Astrocyte (in vitro differentiated cells and primary cell): ENCODE results near the gene PLCL2. TPM values are rescaled to one million over a fixed set of nuclear protein-coding genes. Genes with fewer than 3 reads are reported as not detected.

Source experiments
- DNase-seq: peaks from one replicate; pipeline ENCODE4 v3.0.0-alpha.2; 2010; ENCODE audit warnings: low read depth
- FAIRE-seq: peaks from 2 replicates; lab custom pipeline; 2011; peaks lifted over from hg19 to GRCh38; lab: Jason Lieb, UNC
- H2AFZ ChIP-seq: 2 replicates; pipeline ENCODE4 v1.6.0; 2012; ENCODE audit warnings: low read depth, low read length, inconsistent platforms
- H3K27ac ChIP-seq: 2 replicates; pipeline ENCODE4 v1.5.1; 2011; ENCODE audit warnings: low read depth, low read length, inconsistent platforms
- H3K27me3 ChIP-seq: 2 replicates; pipeline ENCODE4 v1.6.0; 2011; ENCODE audit warnings: low read length, inconsistent platforms; ENCODE audit not compliant: insufficient read depth
- H3K36me3 ChIP-seq: 2 replicates; pipeline ENCODE4 v1.5.1; 2011; ENCODE audit warnings: low read length, inconsistent platforms; ENCODE audit not compliant: insufficient read depth
- H3K4me1 ChIP-seq: 2 replicates; pipeline ENCODE4 v1.5.1; 2011; ENCODE audit warnings: low read length, inconsistent platforms; ENCODE audit not compliant: insufficient read depth
- H3K4me2 ChIP-seq: 2 replicates; pipeline ENCODE4 v1.6.0; 2012; ENCODE audit warnings: low read length, inconsistent platforms
- H3K4me3 ChIP-seq: 2 replicates; pipeline ENCODE4 v1.5.1; 2011; ENCODE audit warnings: low read depth, mild to moderate bottlenecking, low read length, inconsistent platforms; ENCODE audit not compliant: insufficient read depth
- H3K79me2 ChIP-seq: 2 replicates; pipeline ENCODE4 v1.6.0; 2012; ENCODE audit warnings: mild to moderate bottlenecking, low read length, inconsistent platforms; ENCODE audit not compliant: insufficient read depth
- H3K9ac ChIP-seq: 2 replicates; pipeline ENCODE4 v1.6.0; 2012; ENCODE audit warnings: mild to moderate bottlenecking, low read length, inconsistent platforms
- H3K9me3 ChIP-seq: 2 replicates; pipeline ENCODE4 v1.5.1; 2012; ENCODE audit warnings: low read depth, mild to moderate bottlenecking, low read length, inconsistent platforms; ENCODE audit not compliant: insufficient read depth
- H4K20me1 ChIP-seq: 2 replicates; pipeline ENCODE4 v1.6.0; 2012; ENCODE audit warnings: low read length, inconsistent platforms; ENCODE audit not compliant: insufficient read depth
- H3K27ac Mint-ChIP-seq: one replicate; pipeline ENCODE4 v1.8.0; 2021; ENCODE audit warnings: mild to moderate bottlenecking, mixed read lengths; ENCODE audit not compliant: unreplicated experiment
- H3K27me3 Mint-ChIP-seq: one replicate; pipeline ENCODE4 v1.8.0; 2021; ENCODE audit warnings: low read depth, mixed read lengths; ENCODE audit not compliant: unreplicated experiment
- H3K36me3 Mint-ChIP-seq: one replicate; pipeline ENCODE4 v1.8.0; 2021; ENCODE audit warnings: low read depth, mixed read lengths; ENCODE audit not compliant: unreplicated experiment
- H3K4me1 Mint-ChIP-seq: one replicate; pipeline ENCODE4 v1.8.0; 2021; ENCODE audit warnings: low read depth, mixed read lengths; ENCODE audit not compliant: unreplicated experiment
- H3K4me3 Mint-ChIP-seq: one replicate; pipeline ENCODE4 v1.8.0; 2021; ENCODE audit warnings: mild to moderate bottlenecking, moderate library complexity, mixed read lengths; ENCODE audit not compliant: unreplicated experiment
- H3K9me3 Mint-ChIP-seq: one replicate; pipeline ENCODE4 v1.8.0; 2021; ENCODE audit warnings: mild to moderate bottlenecking, mixed read lengths; ENCODE audit not compliant: unreplicated experiment
- CTCF ChIP-seq: IDR thresholded peaks from 2 replicates; pipeline ENCODE4 v1.5.1; 2011; ENCODE audit warnings: low read depth, mild to moderate bottlenecking, inconsistent platforms, low read length, moderate library complexity; ENCODE audit not compliant: insufficient read depth
- EZH2 ChIP-seq: IDR thresholded peaks from 2 replicates; pipeline ENCODE4 v1.6.1; 2012; ENCODE audit warnings: mild to moderate bottlenecking, low read length, inconsistent platforms; ENCODE audit not compliant: insufficient read depth
- total RNA-seq: library from RNA; stranded (reverse); gene quantifications from 2 replicates; pipeline ENCODE4 v1.2.1, GENCODE V29; 2021

Gene PLCL2
- total RNA-seq, 1 donor from 2014 or later: 3.9 TPM

GRCh38 chr3:16890597-16891333 lies 6.0 kb downstream of the PLCL2 start:
- no peak for TF ChIP-seq EZH2
- TF ChIP-seq CTCF: no peak
- Histone ChIP-seq H3K27ac (no peak overlapping the region), H3K9me3 (no peaks in the 10 kb centered on the region), H2AFZ (no peak overlapping the region), H3K4me1 (peaks cover 11% of the 10 kb centered on the region), H3K4me2 (peak overlapping the region; percentile 27), H3K4me3 (no peak overlapping the region), H3K79me2 (peaks cover 40% of the 10 kb centered on the region), H3K27me3 (no peaks in the 10 kb centered on the region), H3K9ac (no peak overlapping the region), H4K20me1 (peaks cover 4% of the 10 kb centered on the region), H3K36me3 (no peaks in the 10 kb centered on the region)
- no peak for DNase-seq
- Mint-ChIP-seq H3K4me3 (no peak overlapping the region), H3K4me1 (peaks cover 11% of the 10 kb centered on the region), H3K27ac (no peak overlapping the region), H3K27me3 (no peaks in the 10 kb centered on the region), H3K9me3 (no peaks in the 10 kb centered on the region), H3K36me3 (no peaks in the 10 kb centered on the region)
- peak; percentile 62 for FAIRE-seq

GRCh38 chr3:16893618-16894200 lies 9.0 kb downstream of the PLCL2 start:
- Mint-ChIP-seq H3K27ac (no peak overlapping the region), H3K36me3 (no peaks in the 10 kb centered on the region), H3K4me1 (peaks cover 8% of the 10 kb centered on the region), H3K4me3 (no peak overlapping the region), H3K9me3 (no peaks in the 10 kb centered on the region), H3K27me3 (no peaks in the 10 kb centered on the region)
- Histone ChIP-seq H3K36me3 (no peaks in the 10 kb centered on the region), H3K4me2 (no peak overlapping the region), H3K4me3 (no peak overlapping the region), H3K9me3 (no peaks in the 10 kb centered on the region), H3K9ac (no peak overlapping the region), H2AFZ (no peak overlapping the region), H3K27ac (no peak overlapping the region), H3K79me2 (peaks cover 20% of the 10 kb centered on the region), H3K4me1 (peaks cover 4% of the 10 kb centered on the region), H4K20me1 (peaks cover 4% of the 10 kb centered on the region), H3K27me3 (no peaks in the 10 kb centered on the region)
- DNase-seq (no peak), FAIRE-seq (no peak)
- no peak for TF ChIP-seq EZH2

- no peak overlapping the region for H3K4me2 ChIP-seq
- DNase-seq (no peak), FAIRE-seq (no peak)
- no peak overlapping the region for H3K27ac Mint-ChIP-seq
- H4K20me1 ChIP-seq: no peaks in the 10 kb centered on the region
- H2AFZ ChIP-seq: no peak overlapping the region
- H3K27me3 Mint-ChIP-seq: no peaks in the 10 kb centered on the region
- H3K9me3 ChIP-seq: no peaks in the 10 kb centered on the region
- H3K79me2 ChIP-seq: peaks cover 14% of the 10 kb centered on the region
- no peak for TF ChIP-seq EZH2
- TF ChIP-seq CTCF: no peak
- no peaks in the 10 kb centered on the region for H3K4me1 ChIP-seq
- H3K36me3 Mint-ChIP-seq: no peaks in the 10 kb centered on the region
- H3K9me3 Mint-ChIP-seq: no peaks in the 10 kb centered on the region
- H3K9ac ChIP-seq: no peak overlapping the region
- H3K4me3 ChIP-seq: no peak overlapping the region
- no peaks in the 10 kb centered on the region for H3K27me3 ChIP-seq
- no peak overlapping the region for H3K4me3 Mint-ChIP-seq
- no peak overlapping the region for H3K27ac ChIP-seq
- H3K4me1 Mint-ChIP-seq: no peaks in the 10 kb centered on the region
- no peaks in the 10 kb centered on the region for H3K36me3 ChIP-seq
Observed at GRCh38 chr3:16896094-16896627, 11.4 kb downstream of the PLCL2 start.
